Measurements from ENCODE around the gene GPAT3.

GPAT3 gene

DNA sequence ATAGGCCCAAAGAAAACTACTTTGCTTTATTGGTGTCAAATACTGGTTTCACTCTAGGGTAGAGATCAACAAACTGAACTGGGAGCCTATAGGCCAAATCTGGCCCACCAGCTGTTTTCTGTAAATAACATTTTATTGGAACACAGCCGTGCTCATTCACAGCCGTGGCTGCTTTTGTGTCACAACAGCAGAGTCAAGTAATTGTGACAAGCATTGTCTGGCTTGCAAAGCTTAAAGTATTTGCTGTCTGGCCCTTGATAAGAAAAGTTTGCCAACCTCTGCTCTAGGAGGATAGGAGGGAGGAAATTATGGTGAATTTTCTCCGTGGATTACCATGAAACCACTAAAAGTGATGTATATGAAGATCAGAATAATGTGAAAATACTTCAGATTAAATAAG lies 53.4 kb downstream of the GPAT3 start:
- no peak for TF ChIP-seq JUND (IDR thresholded peaks at IDR 0.05; ENCODE audit: low read depth)
- DNase-seq (ENCODE audit: low read depth in 1 of 2, low spot score in 1 of 2), result no peak
- in situ Hi-C loops (cut with HindIII; ENCODE audit: low pct_unique_long_range_greater_than_20kb, low sequenced_read_pairs), result no loop called here

GRCh38 chr4:83591056-83591455 lies 55.1 kb downstream of the GPAT3 start:
- in situ Hi-C loops (cut with HindIII; ENCODE audit: low pct_unique_long_range_greater_than_20kb, low sequenced_read_pairs), result no loop called here
- TF ChIP-seq JUND (IDR thresholded peaks at IDR 0.05; ENCODE audit: low read depth), result no peak
- no peak for DNase-seq (ENCODE audit: low read depth in 1 of 2, low spot score in 1 of 2)

- in situ Hi-C loops (cut with HindIII; ENCODE audit: low pct_unique_long_range_greater_than_20kb, low sequenced_read_pairs), result no loop called here
- no peak for DNase-seq (ENCODE audit: low read depth in 1 of 2, low spot score in 1 of 2)
- TF ChIP-seq JUND (IDR thresholded peaks at IDR 0.05; ENCODE audit: low read depth), result no peak
Measured at GRCh38 chr4:83591730-83592129, 55.8 kb downstream of the GPAT3 start.

- no peak for TF ChIP-seq JUND (IDR thresholded peaks at IDR 0.05; ENCODE audit: low read depth)
- in situ Hi-C loops (cut with HindIII; ENCODE audit: low pct_unique_long_range_greater_than_20kb, low sequenced_read_pairs), result no loop called here
- DNase-seq (ENCODE audit: low read depth in 1 of 2, low spot score in 1 of 2), result peak in 1 of 2 experiments; percentile 70
Measured at GRCh38 chr4:83599183-83599582, 63.3 kb downstream of the GPAT3 start.

DNA sequence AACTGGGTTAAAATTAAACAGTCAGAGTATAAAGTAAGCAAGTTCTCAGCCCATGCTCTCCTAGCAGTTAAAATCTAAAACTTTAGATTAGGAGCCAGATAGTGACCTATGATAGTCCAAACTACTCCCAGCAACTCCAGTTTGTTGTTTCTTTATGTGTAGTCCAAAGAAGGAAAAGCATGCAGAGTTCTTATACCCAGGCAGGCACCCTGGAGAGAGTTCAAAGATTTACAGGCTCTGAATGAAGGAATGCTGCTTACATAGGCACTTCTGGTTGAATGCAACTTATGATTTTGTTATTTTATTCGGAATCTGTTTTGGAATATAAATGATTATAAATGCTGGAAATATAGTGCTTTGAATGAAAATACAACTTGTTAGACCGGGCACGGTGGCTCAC lies 67.2 kb downstream of the GPAT3 start:
- TF ChIP-seq JUND (IDR thresholded peaks at IDR 0.05; ENCODE audit: low read depth), result no peak
- no peak for DNase-seq (ENCODE audit: low read depth in 1 of 2, low spot score in 1 of 2)
- in situ Hi-C loops (cut with HindIII; ENCODE audit: low pct_unique_long_range_greater_than_20kb, low sequenced_read_pairs), result no loop called here

DNA sequence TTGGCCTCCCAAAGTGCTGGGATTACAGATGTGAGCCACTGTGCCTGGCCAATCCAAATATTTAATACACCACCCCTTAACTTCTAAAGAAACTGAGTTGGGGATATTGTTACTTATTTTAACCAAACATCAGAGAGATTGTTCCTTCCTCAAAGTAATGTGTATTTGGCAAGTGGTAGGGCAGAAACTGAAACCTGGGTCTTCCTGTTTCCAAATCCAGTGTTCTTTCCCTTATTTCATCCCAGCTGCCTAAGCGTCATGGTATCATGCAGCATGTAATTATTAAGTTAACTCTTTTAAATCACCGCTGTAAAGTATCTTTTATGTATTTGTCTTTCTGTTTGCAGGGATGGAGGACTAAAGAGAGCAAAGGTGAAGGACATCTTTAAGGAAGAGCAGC lies 68.4 kb downstream of the GPAT3 start:
- no peak for DNase-seq (ENCODE audit: low read depth in 1 of 2, low spot score in 1 of 2)
- in situ Hi-C loops (cut with HindIII; ENCODE audit: low pct_unique_long_range_greater_than_20kb, low sequenced_read_pairs), result no loop called here
- TF ChIP-seq JUND (IDR thresholded peaks at IDR 0.05; ENCODE audit: low read depth), result no peak

GRCh38 chr4:83605210-83605609 lies 69.3 kb downstream of the GPAT3 start:
- TF ChIP-seq JUND (IDR thresholded peaks at IDR 0.05; ENCODE audit: low read depth), result no peak
- in situ Hi-C loops (cut with HindIII; ENCODE audit: low pct_unique_long_range_greater_than_20kb, low sequenced_read_pairs), result no loop called here
- DNase-seq (ENCODE audit: low read depth in 1 of 2, low spot score in 1 of 2), result no peak

DNA sequence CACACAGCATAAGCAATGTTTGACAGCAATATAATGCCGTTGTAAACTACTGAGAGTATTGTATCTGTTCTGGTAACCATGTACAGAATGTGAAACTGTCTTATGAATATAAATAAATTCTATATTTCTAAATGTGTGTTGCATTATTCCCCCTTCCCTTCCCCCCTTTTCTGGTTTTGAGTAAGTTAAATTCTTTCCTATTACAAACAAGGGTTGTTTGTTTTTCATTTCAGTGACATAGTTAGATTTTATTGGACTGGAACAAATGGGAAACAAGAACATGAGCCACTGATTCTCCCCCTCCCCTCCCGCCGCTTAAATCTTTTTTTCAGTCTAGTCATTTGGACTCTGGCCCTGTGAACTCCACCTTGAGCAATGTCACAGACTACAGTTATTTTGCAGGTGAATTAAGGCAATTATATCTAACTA lies 69.8 kb downstream of the GPAT3 start:
- TF ChIP-seq JUND (IDR thresholded peaks at IDR 0.05; ENCODE audit: low read depth), result no peak
- in situ Hi-C loops (cut with HindIII; ENCODE audit: low pct_unique_long_range_greater_than_20kb, low sequenced_read_pairs), result no loop called here
- DNase-seq (ENCODE audit: low read depth in 1 of 2, low spot score in 1 of 2), result no peak

DNA sequence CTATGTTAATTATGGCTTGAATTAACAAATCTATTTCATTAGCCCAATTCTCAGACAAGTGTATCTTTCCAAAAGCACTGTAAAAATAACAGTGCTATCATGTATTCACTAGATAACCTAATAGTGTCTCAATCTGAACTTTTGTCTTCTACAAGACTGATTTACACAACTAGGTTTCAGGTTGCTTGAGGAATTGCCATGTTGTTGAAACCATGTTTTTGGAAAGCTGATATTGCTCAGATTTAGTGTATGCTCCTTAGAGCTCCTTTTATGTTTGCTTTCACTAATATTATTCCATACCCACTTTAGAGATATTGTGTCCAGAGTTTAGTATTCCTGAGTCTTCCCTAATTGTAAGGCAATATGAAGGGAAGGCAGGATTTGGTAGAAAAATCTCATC lies 70.6 kb downstream of the GPAT3 start:
- DNase-seq (ENCODE audit: low read depth in 1 of 2, low spot score in 1 of 2), result no peak
- in situ Hi-C loops (cut with HindIII; ENCODE audit: low pct_unique_long_range_greater_than_20kb, low sequenced_read_pairs), result no loop called here
- TF ChIP-seq JUND (IDR thresholded peaks at IDR 0.05; ENCODE audit: low read depth), result no peak

GRCh38 chr4:83606898-83607297 lies 71.0 kb downstream of the GPAT3 start:
- in situ Hi-C loops (cut with HindIII; ENCODE audit: low pct_unique_long_range_greater_than_20kb, low sequenced_read_pairs), result no loop called here
- TF ChIP-seq JUND (IDR thresholded peaks at IDR 0.05; ENCODE audit: low read depth), result no peak
- no peak for DNase-seq (ENCODE audit: low read depth in 1 of 2, low spot score in 1 of 2)

- no peak for DNase-seq (ENCODE audit: low read depth in 1 of 2, low spot score in 1 of 2)
- TF ChIP-seq JUND (IDR thresholded peaks at IDR 0.05; ENCODE audit: low read depth), result no peak
- in situ Hi-C loops (cut with HindIII; ENCODE audit: low pct_unique_long_range_greater_than_20kb, low sequenced_read_pairs), result no loop called here
Measured at GRCh38 chr4:83609365-83609764, 73.5 kb downstream of the GPAT3 start.

GRCh38 chr4:83610729-83611128 lies 74.8 kb downstream of the GPAT3 start:
- TF ChIP-seq JUND (IDR thresholded peaks at IDR 0.05; ENCODE audit: low read depth), result no peak
- no peak for DNase-seq (ENCODE audit: low read depth in 1 of 2, low spot score in 1 of 2)
- in situ Hi-C loops (cut with HindIII; ENCODE audit: low pct_unique_long_range_greater_than_20kb, low sequenced_read_pairs), result no loop called here

DNA sequence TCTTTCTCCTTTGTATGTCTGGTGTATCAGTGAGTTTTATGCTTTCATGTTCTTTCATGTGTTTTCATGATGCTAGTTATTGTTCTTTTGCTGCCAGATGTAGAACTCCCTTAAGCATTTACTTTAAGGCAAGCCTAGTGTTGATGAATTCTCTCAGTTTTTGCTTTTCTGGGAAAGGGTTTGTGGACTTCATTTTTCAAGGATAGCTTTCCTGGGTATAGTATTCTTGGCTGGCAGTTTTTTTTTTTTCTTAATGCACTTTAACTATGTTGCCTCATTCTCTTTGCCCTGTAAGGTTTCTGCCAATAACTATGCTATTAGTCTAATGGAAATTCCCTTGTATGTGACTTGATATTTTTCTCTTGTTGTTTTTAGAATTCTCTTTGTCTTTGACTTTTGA lies 77.1 kb downstream of the GPAT3 start:
- no peak for TF ChIP-seq JUND (IDR thresholded peaks at IDR 0.05; ENCODE audit: low read depth)
- DNase-seq (ENCODE audit: low read depth in 1 of 2, low spot score in 1 of 2), result no peak
- in situ Hi-C loops (cut with HindIII; ENCODE audit: low pct_unique_long_range_greater_than_20kb, low sequenced_read_pairs), result no loop called here

DNA sequence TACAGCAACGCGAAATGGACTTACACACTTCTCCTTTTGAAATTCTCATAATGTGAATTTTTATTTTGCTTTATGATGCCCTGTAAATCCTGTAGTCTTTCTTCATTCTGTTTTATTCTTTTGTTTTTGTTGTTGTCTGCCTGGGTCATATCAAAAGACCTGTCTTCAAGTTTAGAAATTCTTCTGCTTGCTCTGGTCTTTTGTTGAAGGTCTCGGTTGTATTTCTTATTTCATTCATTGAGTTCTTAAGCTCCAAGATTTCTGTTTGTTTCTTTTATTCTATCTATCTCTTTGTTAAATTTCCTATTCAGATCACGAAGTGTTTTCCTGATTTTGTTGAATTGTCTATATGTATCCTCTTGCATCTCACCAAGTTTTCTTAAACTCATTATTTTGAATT lies 78.1 kb downstream of the GPAT3 start:
- TF ChIP-seq JUND (IDR thresholded peaks at IDR 0.05; ENCODE audit: low read depth), result no peak
- DNase-seq (ENCODE audit: low read depth in 1 of 2, low spot score in 1 of 2), result no peak
- in situ Hi-C loops (cut with HindIII; ENCODE audit: low pct_unique_long_range_greater_than_20kb, low sequenced_read_pairs), result no loop called here

Data from T47D (cell line).